ENCODE data around the gene DNMT1. TPM values are rescaled to one million over a fixed set of nuclear protein-coding genes. Genes with fewer than 3 reads are reported as not detected.
A peak's percentile ranks its signal among the peaks of the same experiment; 100 is the strongest.

DNMT1 gene
- total RNA-seq, 6 donors from 2014 or later, result 54.0 to 166 (median 63.9) TPM

GRCh38 chr19:10112895-10113591 is 81.7 kb downstream of the DNMT1 start:
- H3K27ac ChIP-seq, result peak overlapping the region in 2 of 4 donors; percentile 32 to 55
- WGBS, 2 donors, result 23 to 27% methylated on average over 18 to 24 of the region's 25 CpGs
- H3K36me3 ChIP-seq, result peaks cover 40 to 82% (median 76%) of the 10 kb centered on the region in 4 donors
- DNase-seq, result peak; percentile 50 to 89
- H3K4me3 ChIP-seq, result peak overlapping the region in 1 of 4 donors; percentile 23
- ATAC-seq (ENCODE audit: low FRiP score in 2 of 2), result peak; percentile 36 to 64
- no peaks in the 10 kb centered on the region for H3K9me3 ChIP-seq
- TF ChIP-seq POLR2A (IDR thresholded peaks at IDR 0.05), result no peak
- TF ChIP-seq CTCF (IDR thresholded peaks at IDR 0.05), result peak in 5 of 6 experiments; percentile 37 to 67 (median 59)
- peaks cover 4 to 44% (median 10%) of the 10 kb centered on the region in 4 donors for H3K4me1 ChIP-seq
- H3K27me3 ChIP-seq, result no peaks in the 10 kb centered on the region

- peaks cover 36 to 82% (median 78%) of the 10 kb centered on the region in 4 donors for H3K36me3 ChIP-seq
- H3K9me3 ChIP-seq, result no peaks in the 10 kb centered on the region
- peaks cover 5 to 47% (median 12%) of the 10 kb centered on the region in 4 donors for H3K4me1 ChIP-seq
- peak overlapping the region in 3 of 4 donors; percentile 32 to 69 (median 46) for H3K27ac ChIP-seq
- WGBS, 2 donors, result 47 to 50% methylated on average over 22 to 23 of the region's 23 CpGs
- TF ChIP-seq CTCF (IDR thresholded peaks at IDR 0.05), result no peak
- TF ChIP-seq POLR2A (IDR thresholded peaks at IDR 0.05), result peak in 1 of 4 donors; percentile 32
- peak in 1 of 2 donors; percentile 44 for DNase-seq
- peak in 1 of 2 donors; percentile 38 for ATAC-seq (ENCODE audit: low FRiP score in 2 of 2)
- H3K27me3 ChIP-seq, result no peaks in the 10 kb centered on the region
- H3K4me3 ChIP-seq, result peak overlapping the region in 2 of 4 donors; percentile 14 to 23
These were observed 82.6 kb downstream of the DNMT1 start for GRCh38 chr19:10112037-10112761.

- DNase-seq (no peak), ATAC-seq (ENCODE audit: low FRiP score in 2 of 2) (no peak)
- peaks cover 13 to 47% (median 19%) of the 10 kb centered on the region in 4 donors for H3K4me1 ChIP-seq
- H3K4me3 ChIP-seq, result peak within 1 kb of the TSS in 2 of 4 donors; percentile 14 to 23
- H3K27ac ChIP-seq, result peak within 1 kb of the TSS in 3 of 4 donors; percentile 32 to 69 (median 51)
- H3K27me3 ChIP-seq, result no peaks in the 10 kb centered on the region
- H3K36me3 ChIP-seq, result peaks cover 30 to 74% (median 70%) of the 10 kb centered on the region in 4 donors
- TF ChIP-seq EP300 (IDR thresholded peaks at IDR 0.05) (no peak), POLR2A (IDR thresholded peaks at IDR 0.05) (no peak), CTCF (IDR thresholded peaks at IDR 0.05) (no peak), POLR2AphosphoS5 (IDR thresholded peaks at IDR 0.05) (no peak)
- WGBS, 2 donors, result 54 to 85% methylated on average over 5 to 8 of the region's 8 CpGs
- no peaks in the 10 kb centered on the region for H3K9me3 ChIP-seq
These were observed 83.3 kb downstream of the DNMT1 start, which contains the start of gene P2RY11 for GRCh38 chr19:10111405-10111811. TSS of gene P2RY11 (plus strand) at chr19:10111693. CDS start at chr19:10111722, 29 bp downstream.

GRCh38 chr19:10110972-10111317 is 83.8 kb downstream of the DNMT1 start:
- H3K36me3 ChIP-seq, result peaks cover 25 to 69% (median 65%) of the 10 kb centered on the region in 4 donors
- TF ChIP-seq POLR2AphosphoS5 (IDR thresholded peaks at IDR 0.05), result no peak
- TF ChIP-seq CTCF (IDR thresholded peaks at IDR 0.05), result no peak
- TF ChIP-seq EP300 (IDR thresholded peaks at IDR 0.05), result no peak
- no peak for TF ChIP-seq POLR2A (IDR thresholded peaks at IDR 0.05)
- 85 to 91% methylated on average over 11 to 19 of the region's 19 CpGs for WGBS, 2 donors
- no peaks in the 10 kb centered on the region for H3K27me3 ChIP-seq
- ATAC-seq (ENCODE audit: low FRiP score in 2 of 2), result no peak
- no peak overlapping the region for H3K4me3 ChIP-seq
- no peaks in the 10 kb centered on the region for H3K9me3 ChIP-seq
- H3K4me1 ChIP-seq, result peaks cover 13 to 47% (median 19%) of the 10 kb centered on the region in 4 donors
- peak overlapping the region in 1 of 4 donors; percentile 32 for H3K27ac ChIP-seq
- DNase-seq, result peak in 1 of 2 donors; percentile 73

Measured in upper lobe of left lung (tissue), 6 donors.